Fibroblast of lung (primary cell): ENCODE data around the gene STX5. TPM values are rescaled to one million over a fixed set of nuclear protein-coding genes. Genes with fewer than 3 reads are reported as not detected.

Experiments used
- DNase-seq, 2 donors: peaks; one replicate each; pipeline versions ENCODE4 v3.0.0 to v3.0.0-alpha.2; 2010; ENCODE audit warnings: low read depth in 2 of 2
- H2AFZ ChIP-seq: 2 replicates; pipeline ENCODE4 v1.5.1; 2012; ENCODE audit warnings: low read length, control low read depth, inconsistent platforms
- H3K27ac ChIP-seq: 2 replicates; pipeline ENCODE4 v1.5.1; 2011; ENCODE audit warnings: low read length, control low read depth; ENCODE audit not compliant: insufficient read depth
- H3K27me3 ChIP-seq: 2 replicates; pipeline ENCODE4 v1.5.1; 2011; ENCODE audit warnings: mild to moderate bottlenecking, low read length; ENCODE audit not compliant: control insufficient read depth, insufficient read depth
- H3K36me3 ChIP-seq: 2 replicates; pipeline ENCODE4 v1.5.1; 2011; ENCODE audit warnings: low read length; ENCODE audit not compliant: control insufficient read depth, insufficient read depth
- H3K4me1 ChIP-seq: 2 replicates; pipeline ENCODE4 v1.5.1; 2011; ENCODE audit warnings: low read length; ENCODE audit not compliant: control insufficient read depth, insufficient read depth; ENCODE audit errors: extremely low read depth
- H3K4me2 ChIP-seq: 2 replicates; pipeline ENCODE4 v1.5.1; 2011; ENCODE audit warnings: low read length, control low read depth; ENCODE audit not compliant: insufficient read depth; ENCODE audit errors: extremely low read depth
- H3K4me3 ChIP-seq, 4 experiments: fragments of 200-600 bp in 1 of 4; sonication (generic) in 1 of 4; replicated peaks in 1 of 4; 2 replicates each; pipeline ENCODE4 v1.5.1; 2011 to 2016; ENCODE audit warnings: low read length in 4 of 4, low read depth in 3 of 4, mild to moderate bottlenecking in 3 of 4, control low read depth in 2 of 4, inconsistent platforms in 1 of 4, mixed read lengths in 1 of 4; ENCODE audit not compliant: insufficient read depth in 1 of 4; ENCODE audit errors: control extremely low read depth in 1 of 4
- H3K79me2 ChIP-seq: 2 replicates; pipeline ENCODE4 v1.5.1; 2012; ENCODE audit warnings: mild to moderate bottlenecking, low read length, inconsistent platforms; ENCODE audit not compliant: control insufficient read depth, insufficient read depth
- H3K9ac ChIP-seq: 2 replicates; pipeline ENCODE4 v1.5.1; 2011; ENCODE audit warnings: mild to moderate bottlenecking, low read length, control low read depth; ENCODE audit not compliant: insufficient read depth
- H3K9me3 ChIP-seq: 2 replicates; pipeline ENCODE4 v1.5.1; 2012; ENCODE audit warnings: low read depth, low read length; ENCODE audit not compliant: control insufficient read depth, insufficient read depth
- H4K20me1 ChIP-seq: 2 replicates; pipeline ENCODE4 v1.5.1; 2011; ENCODE audit warnings: low read length; ENCODE audit not compliant: control insufficient read depth, insufficient read depth; ENCODE audit errors: extremely low read depth
- EZH2 ChIP-seq: IDR thresholded peaks from 2 replicates; pipeline ENCODE4 v1.5.1; 2012; ENCODE audit warnings: low read length, control low read depth, mild to moderate bottlenecking; ENCODE audit errors: missing control alignments
- polyA plus RNA-seq, 2 donors: library from polyadenylated mRNA; depleted of rRNA in 1 of 2; stranded (reverse) in 1 of 2; unstranded in 1 of 2; fragments of >200 nt; gene quantifications; 2 replicates each; pipeline ENCODE4 v1.2.1, GENCODE V29; 2011 to 2012; ENCODE audit warnings: missing spikeins in 1 of 2
- total RNA-seq: library from RNA; depleted of rRNA; stranded (reverse); fragments of >200 nt; gene quantifications from 2 replicates; pipeline ENCODE4 v1.2.1, GENCODE V29; 2014
- TF ChIP-seq, protein P1 (sequence below), 2 donors: IDR thresholded peaks in 1 of 2; conservative IDR thresholded peaks in 1 of 2; 1 replicate in 1 of 2; 2 replicates in 1 of 2; pipeline ENCODE4 v1.5.1; 2011 to 2012; ENCODE audit warnings: low read length in 2 of 2, control low read depth in 1 of 2, inconsistent platforms in 1 of 2, low read depth in 1 of 2, mild to moderate bottlenecking in 1 of 2

The STX5 gene
- total and polyA plus RNA-seq, 2 donors (not counting 1 experiment from before 2014, with no cell fraction given) = 44.9 to 48.9 TPM

DNA sequence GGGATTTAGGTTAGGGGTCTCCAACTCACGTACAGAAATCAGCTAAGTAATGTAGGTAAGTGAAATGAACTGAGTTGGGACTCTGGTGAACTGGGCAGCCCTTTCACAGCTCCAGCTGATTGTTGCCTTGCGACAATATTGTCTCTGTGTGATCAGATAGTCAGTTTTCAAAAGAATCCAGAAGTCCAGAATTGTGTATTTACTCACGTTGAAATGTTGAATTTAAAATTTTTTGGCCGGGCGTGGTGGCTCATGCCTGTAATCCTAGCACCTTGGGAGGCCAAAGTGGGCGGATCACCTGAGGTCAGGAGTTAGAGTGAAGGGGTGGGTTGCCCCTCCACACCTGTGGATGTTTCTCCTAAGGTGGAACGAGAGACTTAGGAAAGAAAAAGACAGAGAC lies 26.4 kb upstream of the STX5 start:
- DNase-seq = no peak
- H3K4me2 ChIP-seq = no peak overlapping the region
- no peaks in the 10 kb centered on the region for H3K27me3 ChIP-seq
- peaks cover 30% of the 10 kb centered on the region for H3K79me2 ChIP-seq
- H3K27ac ChIP-seq = no peak overlapping the region
- H4K20me1 ChIP-seq = no peaks in the 10 kb centered on the region
- no peaks in the 10 kb centered on the region for H3K9me3 ChIP-seq
- H3K9ac ChIP-seq = no peak overlapping the region
- no peak overlapping the region for H3K4me3 ChIP-seq
- H3K36me3 ChIP-seq = peaks cover 8% of the 10 kb centered on the region
- H3K4me1 ChIP-seq = peaks cover 12% of the 10 kb centered on the region
- no peak for TF ChIP-seq EZH2
- TF ChIP-seq, protein P1, sequence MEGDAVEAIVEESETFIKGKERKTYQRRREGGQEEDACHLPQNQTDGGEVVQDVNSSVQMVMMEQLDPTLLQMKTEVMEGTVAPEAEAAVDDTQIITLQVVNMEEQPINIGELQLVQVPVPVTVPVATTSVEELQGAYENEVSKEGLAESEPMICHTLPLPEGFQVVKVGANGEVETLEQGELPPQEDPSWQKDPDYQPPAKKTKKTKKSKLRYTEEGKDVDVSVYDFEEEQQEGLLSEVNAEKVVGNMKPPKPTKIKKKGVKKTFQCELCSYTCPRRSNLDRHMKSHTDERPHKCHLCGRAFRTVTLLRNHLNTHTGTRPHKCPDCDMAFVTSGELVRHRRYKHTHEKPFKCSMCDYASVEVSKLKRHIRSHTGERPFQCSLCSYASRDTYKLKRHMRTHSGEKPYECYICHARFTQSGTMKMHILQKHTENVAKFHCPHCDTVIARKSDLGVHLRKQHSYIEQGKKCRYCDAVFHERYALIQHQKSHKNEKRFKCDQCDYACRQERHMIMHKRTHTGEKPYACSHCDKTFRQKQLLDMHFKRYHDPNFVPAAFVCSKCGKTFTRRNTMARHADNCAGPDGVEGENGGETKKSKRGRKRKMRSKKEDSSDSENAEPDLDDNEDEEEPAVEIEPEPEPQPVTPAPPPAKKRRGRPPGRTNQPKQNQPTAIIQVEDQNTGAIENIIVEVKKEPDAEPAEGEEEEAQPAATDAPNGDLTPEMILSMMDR (conservative IDR thresholded peaks at IDR 0.05 in 1 of 2, IDR thresholded peaks at IDR 0.05 in 1 of 2; ENCODE audit: low read depth in 1 of 2, low read length in 2 of 2) = no peak
- no peak overlapping the region for H2AFZ ChIP-seq

DNA sequence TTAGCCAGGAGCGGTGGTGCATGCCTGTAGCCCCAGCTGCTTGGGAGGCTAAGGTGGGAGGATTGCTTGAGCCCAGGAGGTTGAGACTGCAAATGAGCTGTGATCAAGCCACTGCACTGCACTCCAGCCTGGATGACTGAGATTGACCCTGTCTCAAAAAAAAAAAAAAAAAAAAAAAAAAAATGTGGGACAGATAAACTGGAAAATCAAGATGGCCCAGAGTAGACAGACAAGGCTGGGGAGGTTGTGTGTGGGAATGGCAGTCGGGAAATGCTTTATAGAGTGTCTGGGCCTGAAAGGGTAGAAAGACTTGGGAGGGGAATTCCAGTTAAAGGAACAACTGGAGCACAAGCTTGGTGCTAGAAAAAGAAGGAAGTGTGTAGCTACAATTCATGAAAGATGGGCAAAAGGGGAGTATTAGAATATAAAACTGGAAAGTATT lies 25.7 kb upstream of the STX5 start:
- Histone ChIP-seq H3K79me2 (peaks cover 34% of the 10 kb centered on the region), H4K20me1 (no peaks in the 10 kb centered on the region), H3K9me3 (no peaks in the 10 kb centered on the region), H3K36me3 (peaks cover 10% of the 10 kb centered on the region), H3K4me3 (peak overlapping the region in 1 of 4 experiments; percentile 7), H3K27ac (no peak overlapping the region), H3K4me1 (peaks cover 12% of the 10 kb centered on the region), H3K9ac (no peak overlapping the region), H3K4me2 (no peak overlapping the region), H3K27me3 (no peaks in the 10 kb centered on the region), H2AFZ (no peak overlapping the region)
- DNase-seq = peak in 1 of 2 donors; percentile 17
- TF ChIP-seq, protein P1 (conservative IDR thresholded peaks at IDR 0.05 in 1 of 2, IDR thresholded peaks at IDR 0.05 in 1 of 2; ENCODE audit: low read depth in 1 of 2, low read length in 2 of 2) = no peak

GRCh38 chr11:62856333-62856895 lies 24.6 kb upstream of the STX5 start:
- Histone ChIP-seq H3K36me3 (peaks cover 12% of the 10 kb centered on the region), H2AFZ (peak overlapping the region; percentile 86), H3K4me2 (peak overlapping the region; percentile 99), H3K4me3 (peak overlapping the region; percentile 60 to 97 (median 80)), H3K27ac (peak overlapping the region; percentile 94), H4K20me1 (no peaks in the 10 kb centered on the region), H3K9ac (peak overlapping the region; percentile 75), H3K79me2 (peaks cover 34% of the 10 kb centered on the region), H3K27me3 (no peaks in the 10 kb centered on the region), H3K9me3 (no peaks in the 10 kb centered on the region), H3K4me1 (peaks cover 12% of the 10 kb centered on the region)
- no peak for DNase-seq
- no peak for TF ChIP-seq EZH2
- TF ChIP-seq, protein P1 (conservative IDR thresholded peaks at IDR 0.05 in 1 of 2, IDR thresholded peaks at IDR 0.05 in 1 of 2; ENCODE audit: low read depth in 1 of 2, low read length in 2 of 2) = no peak
